ENCODE measurements around the gene NXN.
"Not testable (repeated sequence)": the region's sequence is repeated elsewhere in the genome, so short reads cannot be mapped to it uniquely, and the experiment has no call there.

GRCh38 chr17:905708-906107 lies 73.9 kb downstream of the NXN start:
- not testable (repeated sequence) for TF ChIP-seq CTCF, POLR2A (IDR thresholded peaks at IDR 0.05)

Data from transverse colon (tissue), 3 donors.